RWPE2 (cell line): Measurements from ENCODE around the gene AFAP1L2.
A peak's percentile ranks its signal among the peaks of the same experiment; 100 is the strongest.

Experiments used
- ATAC-seq: fragments of 200-7000 bp; cut with Tn5 transposase; 3 replicates; pipeline ENCODE4 v1.9.1; 2021; ENCODE audit warnings: low read depth
- DNase-seq: peaks from one replicate; pipeline ENCODE4 v3.0.0-alpha.2; 2020; ENCODE audit warnings: low spot score
- H3K27ac ChIP-seq: fragments of 450-650 bp; 2 replicates; pipeline ENCODE4 v1.5.1; 2017; ENCODE audit warnings: mild to moderate bottlenecking; ENCODE audit not compliant: poor library complexity, severe bottlenecking
- H3K27me3 ChIP-seq: fragments of 250-450 bp; sonication (Bioruptor Pico); 2 replicates; pipeline ENCODE4 v1.5.1; 2021; ENCODE audit warnings: mild to moderate bottlenecking, moderate library complexity; ENCODE audit not compliant: insufficient read depth, poor library complexity, severe bottlenecking
- H3K36me3 ChIP-seq: fragments of 250-450 bp; sonication (Bioruptor Pico); 2 replicates; pipeline ENCODE4 v1.5.1; 2020; ENCODE audit warnings: low read depth, mild to moderate bottlenecking, moderate library complexity
- H3K4me1 ChIP-seq: fragments of 250-450 bp; sonication (Bioruptor Pico); 2 replicates; pipeline ENCODE4 v1.5.1; 2021; ENCODE audit warnings: mild to moderate bottlenecking, moderate library complexity; ENCODE audit not compliant: insufficient read depth, poor library complexity, severe bottlenecking
- H3K4me3 ChIP-seq: fragments of 250-450 bp; sonication (Bioruptor Pico); 2 replicates; pipeline ENCODE4 v1.5.1; 2021; ENCODE audit warnings: mild to moderate bottlenecking, moderate library complexity; ENCODE audit not compliant: severe bottlenecking
- H3K9me3 ChIP-seq: fragments of 250-450 bp; sonication (Bioruptor Pico); 2 replicates; pipeline ENCODE4 v1.5.1; 2021; ENCODE audit warnings: mild to moderate bottlenecking, moderate library complexity; ENCODE audit not compliant: severe bottlenecking
- CTCF ChIP-seq: fragments of 450-650 bp; IDR thresholded peaks from one replicate; pipeline ENCODE4 v1.5.1; 2017; ENCODE audit warnings: mild to moderate bottlenecking, moderate library complexity; ENCODE audit not compliant: poor library complexity, severe bottlenecking

AFAP1L2 gene

GRCh38 chr10:114319406-114320248 is 84.7 kb downstream of the AFAP1L2 start:
- H3K27ac ChIP-seq, result peak overlapping the region; percentile 83

GRCh38 chr10:114316744-114317143 is 87.6 kb downstream of the AFAP1L2 start:
- ATAC-seq (no peak), DNase-seq (no peak)
- Histone ChIP-seq H3K4me1 (peaks cover 17% of the 10 kb centered on the region), H3K27me3 (no peaks in the 10 kb centered on the region), H3K4me3 (no peak overlapping the region), H3K27ac (no peak overlapping the region), H3K36me3 (no peaks in the 10 kb centered on the region), H3K9me3 (no peaks in the 10 kb centered on the region)
- no peak for TF ChIP-seq CTCF

More at GRCh38 chr10:114319406-114320248, 84.7 kb downstream of the AFAP1L2 start:
- TF ChIP-seq CTCF, result no peak
- peaks cover 17% of the 10 kb centered on the region for H3K4me1 ChIP-seq
- DNase-seq (no peak), ATAC-seq (no peak)
- no peak overlapping the region for H3K4me3 ChIP-seq
- no peaks in the 10 kb centered on the region for H3K9me3 ChIP-seq
- no peaks in the 10 kb centered on the region for H3K27me3 ChIP-seq
- no peaks in the 10 kb centered on the region for H3K36me3 ChIP-seq

GRCh38 chr10:114315566-114316420 is 88.5 kb downstream of the AFAP1L2 start:
- H3K4me3 ChIP-seq, result no peak overlapping the region
- ATAC-seq (no peak), DNase-seq (no peak)
- no peaks in the 10 kb centered on the region for H3K9me3 ChIP-seq
- TF ChIP-seq CTCF, result no peak
- no peaks in the 10 kb centered on the region for H3K36me3 ChIP-seq
- no peaks in the 10 kb centered on the region for H3K27me3 ChIP-seq
- H3K4me1 ChIP-seq, result peaks cover 10% of the 10 kb centered on the region
- H3K27ac ChIP-seq, result no peak overlapping the region

- peak; percentile 45 for DNase-seq
- H3K36me3 ChIP-seq, result no peaks in the 10 kb centered on the region; the same call in 1 of the 2 replicates
- H3K4me1 ChIP-seq, result peaks cover 5% of the 10 kb centered on the region
- no peaks in the 10 kb centered on the region for H3K27me3 ChIP-seq
- TF ChIP-seq CTCF, result no peak
- no peak for ATAC-seq
- no peaks in the 10 kb centered on the region for H3K9me3 ChIP-seq
- no peak overlapping the region for H3K4me3 ChIP-seq
- no peak overlapping the region for H3K27ac ChIP-seq
These were observed 90.4 kb downstream of the AFAP1L2 start for GRCh38 chr10:114313866-114314265.
